Activated CD8-positive, alpha-beta memory T cell treated with anti-CD3 and anti-CD28 coated beads, Interleukin-2, amount 50 U/mL, for 1 hour (primary cell): Measurements from ENCODE around the gene MYCBPAP.

ENCODE experiments used
- DNase-seq: peaks from one replicate; pipeline ENCODE4 v3.0.0-alpha.2; 2020; ENCODE audit errors: extremely low read depth

MYCBPAP gene

DNA sequence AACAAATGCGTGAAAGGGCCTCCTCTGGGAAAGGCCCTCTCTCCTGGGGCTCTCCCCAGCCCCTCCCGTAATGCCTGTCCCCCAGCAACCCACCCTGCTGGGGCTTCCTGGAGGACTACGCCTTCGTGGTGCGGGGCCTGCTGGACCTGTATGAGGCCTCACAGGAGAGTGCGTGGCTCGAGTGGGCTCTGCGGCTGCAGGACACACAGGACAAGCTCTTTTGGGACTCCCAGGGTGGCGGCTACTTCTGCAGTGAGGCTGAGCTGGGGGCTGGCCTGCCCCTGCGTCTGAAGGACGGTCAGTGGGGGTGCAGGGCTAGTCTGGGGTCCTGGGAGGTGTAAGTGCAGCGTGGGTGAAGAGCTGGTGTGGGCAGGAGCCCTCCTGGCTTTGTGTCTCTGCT, 43.6 kb downstream of the MYCBPAP start:
- DNase-seq, result no peak

DNA sequence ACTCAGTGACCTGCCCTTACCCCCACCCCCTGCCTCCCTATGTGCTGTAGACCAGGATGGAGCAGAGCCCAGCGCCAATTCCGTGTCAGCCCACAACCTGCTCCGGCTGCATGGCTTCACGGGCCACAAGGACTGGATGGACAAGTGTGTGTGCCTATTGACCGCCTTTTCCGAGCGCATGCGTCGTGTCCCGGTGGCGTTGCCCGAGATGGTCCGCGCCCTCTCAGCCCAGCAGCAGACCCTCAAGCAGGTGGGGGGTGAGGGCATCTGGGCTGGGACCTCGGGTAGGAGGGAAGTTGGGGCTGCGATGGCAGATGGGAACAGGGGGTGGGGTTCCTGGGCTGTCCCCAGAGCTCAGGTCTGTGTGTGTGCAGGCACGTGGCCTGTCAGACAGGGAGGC, 46.0 kb downstream of the MYCBPAP start:
- DNase-seq, result no peak

DNA sequence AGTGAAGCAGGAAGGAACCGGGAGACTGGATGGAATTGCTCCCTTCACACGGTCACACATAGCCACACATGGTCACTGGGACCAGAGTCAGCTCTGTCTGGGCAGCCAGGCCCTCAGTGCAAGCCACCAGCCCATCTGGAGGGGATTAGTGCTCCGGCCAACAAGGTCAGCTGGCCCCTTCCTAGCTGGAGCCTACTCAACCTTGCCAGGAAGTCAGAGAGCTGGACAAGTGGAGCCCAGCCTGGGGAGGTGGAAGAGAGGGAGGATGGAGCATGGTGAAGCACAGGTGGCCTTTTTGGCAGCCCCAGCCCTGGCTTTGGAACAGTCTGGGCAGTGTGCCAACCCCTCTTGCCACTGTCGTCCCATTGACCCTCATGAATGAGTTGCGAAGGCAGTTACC, 48.6 kb downstream of the MYCBPAP start:
- DNase-seq, result no peak

DNA sequence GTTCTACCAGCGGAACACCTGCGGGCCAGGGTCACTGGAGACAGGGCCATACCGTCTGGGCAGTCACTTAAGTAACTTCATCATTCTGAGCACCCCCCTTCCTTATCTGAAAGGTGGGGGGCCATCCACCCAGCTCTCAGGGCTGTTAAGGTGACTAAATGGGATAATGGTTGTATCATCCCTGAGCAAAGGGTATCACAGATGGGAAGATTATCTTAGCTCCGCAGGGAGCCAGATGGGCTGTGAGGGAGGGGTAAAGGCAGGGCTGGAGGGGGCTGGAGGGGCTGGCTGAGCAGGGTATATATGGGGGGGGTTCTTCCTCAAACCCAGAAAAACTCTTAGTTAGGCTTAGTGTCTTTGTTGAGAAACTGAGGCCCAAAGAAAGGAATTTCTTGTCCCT, 49.4 kb downstream of the MYCBPAP start:
- DNase-seq, result no peak

DNA sequence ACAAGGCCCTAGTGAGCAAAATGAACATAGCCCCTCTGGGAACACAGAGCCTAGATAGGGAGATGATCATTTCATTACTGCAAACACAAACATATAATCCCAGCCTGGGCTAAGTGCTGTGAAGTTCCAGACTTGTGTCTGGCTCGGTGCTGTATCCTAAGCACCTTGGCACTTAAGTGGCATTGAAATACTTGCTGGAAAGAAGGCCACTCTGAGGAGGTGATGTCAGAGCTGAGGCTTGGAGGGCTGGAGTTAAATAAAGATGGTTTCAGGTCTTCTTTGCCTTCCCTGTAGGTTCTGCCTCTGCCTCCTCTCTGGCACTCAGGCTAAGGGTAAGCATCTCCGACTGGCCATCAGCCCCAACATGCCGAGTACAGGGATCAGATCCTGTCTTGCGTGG, 49.9 kb downstream of the MYCBPAP start:
- no peak for DNase-seq

DNA sequence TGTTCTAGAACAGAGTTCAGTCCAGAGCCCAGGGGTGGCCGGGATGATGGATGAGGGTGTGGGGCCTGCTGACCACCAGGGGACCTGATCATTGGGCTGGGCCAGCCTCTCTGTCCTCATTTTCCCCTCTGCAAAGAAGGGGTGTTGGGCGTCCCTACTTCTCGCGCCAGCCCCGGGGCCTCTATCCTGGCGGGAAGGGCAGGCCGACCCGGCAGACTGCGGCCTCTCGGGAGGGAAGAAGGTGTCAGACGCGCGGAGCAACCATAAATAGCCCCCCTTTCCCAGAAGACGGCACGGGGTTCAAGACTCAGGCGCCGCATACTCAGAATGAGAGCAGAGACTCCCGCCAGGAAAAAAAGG, 50.3 kb downstream of the MYCBPAP start:
- DNase-seq, result no peak

DNA sequence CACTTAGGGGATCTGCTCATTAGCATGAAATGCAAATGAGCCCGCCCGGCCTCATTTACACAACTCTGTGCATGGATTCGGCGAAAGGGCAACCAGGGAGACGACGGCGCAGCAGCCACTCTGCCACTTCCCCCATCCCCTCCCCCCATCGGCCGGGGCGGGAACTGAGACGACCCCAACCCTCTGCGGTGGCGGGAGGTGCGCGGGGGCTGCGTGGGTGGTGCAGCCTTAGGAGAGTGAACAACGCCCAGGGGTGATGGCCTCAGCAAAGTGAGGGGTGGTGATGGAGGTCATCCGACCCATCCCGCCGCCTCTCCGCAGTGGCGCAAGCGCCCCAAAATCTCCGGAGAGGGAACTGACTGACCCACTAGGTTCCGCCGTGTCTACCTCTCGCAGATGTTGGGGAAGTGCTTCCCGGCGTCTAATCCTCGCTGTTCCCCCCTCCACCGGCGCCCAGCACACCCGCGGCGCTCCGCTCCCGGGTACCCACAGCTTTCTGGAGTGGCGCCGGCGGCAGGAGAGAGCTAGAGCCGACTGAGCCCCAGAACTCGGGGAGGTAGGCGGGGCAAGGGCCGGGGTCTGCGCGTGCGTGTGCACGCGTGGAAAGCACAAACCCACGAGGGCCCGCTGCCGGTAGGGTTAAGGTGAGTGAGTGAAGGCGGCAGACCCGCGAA, 50.8 kb downstream of the MYCBPAP start:
- DNase-seq, result no peak

DNA sequence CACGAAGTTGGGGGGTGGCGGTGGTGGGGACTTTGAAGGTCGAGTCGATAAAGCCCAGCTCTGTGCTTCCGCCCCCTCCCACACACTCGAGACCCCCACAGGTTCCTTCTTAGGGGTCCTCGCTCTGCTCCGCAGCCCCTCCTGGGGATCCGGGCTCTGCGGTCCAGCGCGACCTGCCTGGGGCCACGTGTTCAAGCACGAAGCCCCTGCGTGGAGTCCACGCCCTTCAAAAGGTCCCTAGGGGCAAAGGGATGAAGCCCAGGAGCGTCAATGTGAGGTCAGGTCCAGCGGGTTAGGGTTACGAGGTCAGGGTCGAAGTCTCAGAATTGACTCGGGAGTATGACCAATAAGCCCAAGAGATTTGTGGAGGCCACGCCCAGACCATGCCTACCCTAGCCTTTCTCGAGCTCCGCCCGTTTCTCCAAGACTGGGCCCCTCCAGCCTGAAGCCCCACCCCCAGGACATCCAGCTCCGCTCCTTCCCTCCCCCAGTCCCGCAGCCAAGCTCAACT, 51.5 kb downstream of the MYCBPAP start:
- no peak for DNase-seq

DNA sequence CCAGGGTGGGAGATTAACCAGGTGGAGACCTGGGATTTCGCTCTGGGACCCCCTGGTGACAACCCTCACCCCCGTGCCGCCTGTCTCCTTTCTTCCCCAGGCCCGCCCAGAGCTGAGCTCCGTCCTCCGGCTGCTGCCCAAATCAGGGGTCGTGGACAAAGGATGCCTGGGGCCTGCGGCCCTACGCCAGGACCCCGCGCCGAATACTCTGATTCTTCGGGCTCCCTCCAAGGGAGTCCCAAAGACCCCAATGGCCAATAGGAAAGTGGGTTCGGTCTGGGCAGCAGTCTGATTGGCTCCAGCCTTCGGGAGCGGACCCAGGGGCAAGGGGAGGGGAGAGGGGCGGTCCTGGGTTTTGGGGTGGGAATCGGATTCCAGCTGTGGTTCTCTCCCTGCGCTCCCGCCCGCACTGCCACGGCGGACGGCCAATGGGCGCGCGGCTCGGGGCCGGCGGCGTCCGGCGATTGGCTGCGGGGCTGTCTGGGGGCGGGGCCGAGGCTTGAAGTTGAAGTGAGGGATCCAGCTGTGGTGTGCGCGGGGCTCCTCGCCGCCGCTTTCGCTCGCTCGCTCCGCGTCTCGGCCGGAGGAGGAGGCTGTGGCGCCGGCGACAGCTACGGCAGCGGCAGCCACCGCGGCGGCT, 52.1 kb downstream of the MYCBPAP start, which contains the start of gene CACNA1G:
Gene CACNA1G (plus strand): TSS at position 531 of the 640 bp plus-strand sequence. CDS start 745 bp downstream, outside the sequence.
- DNase-seq, result peak; percentile 49

DNA sequence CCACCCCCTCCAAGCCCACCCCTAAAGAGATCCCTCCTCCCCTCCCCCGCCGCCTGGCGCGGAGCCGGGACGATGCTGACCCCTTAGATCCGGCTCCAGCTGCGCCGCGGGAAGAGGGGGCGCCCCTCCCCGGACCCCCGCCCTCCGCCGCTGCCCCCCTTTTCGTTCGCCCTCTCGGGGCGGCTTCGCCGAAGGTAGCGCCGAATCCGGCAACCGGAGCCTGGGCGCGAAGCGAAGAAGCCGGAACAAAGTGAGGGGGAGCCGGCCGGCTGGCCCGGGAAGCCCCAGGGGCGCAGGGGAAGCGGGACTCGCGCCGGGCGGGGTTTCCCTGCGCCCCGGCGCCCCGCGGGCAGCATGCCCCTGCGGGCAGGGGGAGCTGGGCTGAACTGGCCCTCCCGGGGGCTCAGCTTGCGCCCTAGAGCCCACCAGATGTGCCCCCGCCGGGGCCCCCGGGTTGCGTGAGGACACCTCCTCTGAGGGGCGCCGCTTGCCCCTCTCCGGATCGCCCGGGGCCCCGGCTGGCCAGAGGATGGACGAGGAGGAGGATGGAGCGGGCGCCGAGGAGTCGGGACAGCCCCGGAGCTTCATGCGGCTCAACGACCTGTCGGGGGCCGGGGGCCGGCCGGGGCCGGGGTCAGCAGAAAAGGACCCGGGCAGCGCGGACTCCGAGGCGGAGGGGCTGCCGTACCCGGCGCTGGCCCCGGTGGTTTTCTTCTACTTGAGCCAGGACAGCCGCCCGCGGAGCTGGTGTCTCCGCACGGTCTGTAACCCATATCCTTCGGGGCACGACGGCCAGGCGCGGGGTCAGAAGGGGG, 52.9 kb downstream of the MYCBPAP start:
- DNase-seq, result no peak

DNA sequence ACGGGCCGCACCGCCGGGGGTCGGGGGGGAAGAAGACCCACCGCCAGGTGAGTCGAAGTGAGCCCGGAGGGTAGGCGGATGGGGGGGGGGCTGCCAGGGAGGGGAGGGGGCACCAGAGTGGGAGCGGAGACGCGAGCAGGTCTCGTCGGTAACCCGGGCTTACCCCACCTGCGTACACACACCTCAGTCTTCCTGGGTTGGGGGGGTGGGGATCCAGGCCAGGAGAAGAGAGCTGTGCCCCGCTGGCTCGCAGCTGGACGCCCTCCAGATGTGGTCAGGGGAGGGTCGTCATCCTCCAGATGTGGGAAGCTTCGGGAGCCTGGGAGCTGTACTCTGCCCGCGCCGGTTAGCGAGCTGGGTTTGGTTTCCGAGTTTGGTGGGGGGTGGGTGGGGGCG, 53.5 kb downstream of the MYCBPAP start:
- no peak for DNase-seq

DNA sequence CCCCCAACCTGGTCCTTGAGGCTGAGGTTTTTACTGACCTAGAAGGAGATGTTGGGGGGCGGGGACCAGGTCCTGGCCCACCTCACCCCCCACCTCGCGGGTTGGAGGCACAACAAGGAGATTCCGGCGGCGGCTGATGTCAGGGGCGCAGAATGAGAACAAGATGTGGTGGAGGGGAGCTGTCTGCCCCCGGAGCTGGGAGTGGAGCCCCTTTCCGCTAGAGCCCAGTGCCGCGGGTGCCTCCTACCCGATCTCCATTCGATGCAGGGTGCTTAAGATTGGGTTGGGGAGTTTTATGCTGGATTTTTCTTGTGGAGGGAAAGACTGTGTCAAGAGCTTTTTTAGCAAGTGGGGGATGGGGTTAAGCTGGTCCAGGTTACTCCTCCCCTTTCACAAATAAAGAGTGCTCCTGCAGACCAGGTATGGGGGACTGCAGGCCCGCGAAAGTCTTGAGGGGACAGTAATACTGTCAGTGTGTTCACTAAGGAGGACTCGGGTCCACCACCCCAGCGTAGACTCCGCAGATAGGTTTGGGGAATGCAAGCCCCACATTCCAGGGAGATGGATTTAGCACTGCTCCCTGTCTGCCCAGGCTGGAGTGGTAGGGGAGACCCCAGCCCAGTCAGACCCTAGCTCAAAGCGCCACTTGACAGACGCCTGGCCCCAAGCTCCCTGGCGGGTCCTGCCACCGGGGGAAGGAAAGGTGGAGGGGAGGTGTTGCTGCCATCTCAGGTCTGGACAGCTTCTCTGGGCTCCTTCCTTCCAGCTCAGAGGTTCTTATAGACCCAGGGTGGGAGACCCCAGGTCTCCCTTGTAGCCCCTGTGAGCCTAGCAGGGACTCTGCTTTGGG, 54.2 kb downstream of the MYCBPAP start:
- DNase-seq, result no peak

DNA sequence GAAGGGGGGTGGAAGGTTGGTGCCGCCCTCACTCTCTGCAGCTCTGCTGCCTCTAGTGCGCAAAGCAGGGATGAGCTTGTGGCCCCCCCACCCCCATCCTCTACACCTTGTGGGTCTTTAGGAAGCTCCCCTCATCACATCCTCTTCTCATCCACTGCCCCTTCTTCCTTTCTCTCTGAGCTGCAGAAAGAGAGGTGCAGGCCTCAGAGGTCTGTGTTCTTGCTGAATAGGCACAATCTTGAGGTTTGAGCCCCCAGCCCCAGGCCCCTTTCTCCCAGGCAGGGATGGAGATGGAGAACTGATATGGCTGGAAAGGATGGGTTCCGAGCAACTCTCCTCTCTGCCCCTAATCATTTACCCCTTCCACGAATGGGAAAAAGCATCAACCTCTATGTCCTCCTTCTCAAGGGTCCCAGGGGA, 54.9 kb downstream of the MYCBPAP start:
- DNase-seq, result no peak

DNA sequence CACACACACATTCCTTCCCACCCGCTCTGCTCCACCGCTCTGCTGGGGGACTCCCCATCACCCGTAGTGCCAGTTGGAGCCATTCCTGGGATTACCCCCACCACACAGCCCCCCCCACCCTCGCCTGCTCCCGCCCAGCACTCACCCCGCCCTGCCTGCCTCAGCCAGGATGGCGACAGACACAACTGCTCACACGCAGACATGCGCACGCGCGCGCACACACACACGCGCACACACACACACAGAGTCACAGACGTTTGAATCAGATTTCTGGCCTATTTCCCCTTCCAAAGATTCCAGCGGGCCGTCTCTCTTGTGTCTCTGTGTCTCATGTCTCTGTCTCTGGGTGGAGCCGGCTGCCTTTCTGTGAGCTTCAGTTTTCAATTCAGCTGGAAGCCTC, 56.7 kb downstream of the MYCBPAP start:
- DNase-seq, result no peak

DNA sequence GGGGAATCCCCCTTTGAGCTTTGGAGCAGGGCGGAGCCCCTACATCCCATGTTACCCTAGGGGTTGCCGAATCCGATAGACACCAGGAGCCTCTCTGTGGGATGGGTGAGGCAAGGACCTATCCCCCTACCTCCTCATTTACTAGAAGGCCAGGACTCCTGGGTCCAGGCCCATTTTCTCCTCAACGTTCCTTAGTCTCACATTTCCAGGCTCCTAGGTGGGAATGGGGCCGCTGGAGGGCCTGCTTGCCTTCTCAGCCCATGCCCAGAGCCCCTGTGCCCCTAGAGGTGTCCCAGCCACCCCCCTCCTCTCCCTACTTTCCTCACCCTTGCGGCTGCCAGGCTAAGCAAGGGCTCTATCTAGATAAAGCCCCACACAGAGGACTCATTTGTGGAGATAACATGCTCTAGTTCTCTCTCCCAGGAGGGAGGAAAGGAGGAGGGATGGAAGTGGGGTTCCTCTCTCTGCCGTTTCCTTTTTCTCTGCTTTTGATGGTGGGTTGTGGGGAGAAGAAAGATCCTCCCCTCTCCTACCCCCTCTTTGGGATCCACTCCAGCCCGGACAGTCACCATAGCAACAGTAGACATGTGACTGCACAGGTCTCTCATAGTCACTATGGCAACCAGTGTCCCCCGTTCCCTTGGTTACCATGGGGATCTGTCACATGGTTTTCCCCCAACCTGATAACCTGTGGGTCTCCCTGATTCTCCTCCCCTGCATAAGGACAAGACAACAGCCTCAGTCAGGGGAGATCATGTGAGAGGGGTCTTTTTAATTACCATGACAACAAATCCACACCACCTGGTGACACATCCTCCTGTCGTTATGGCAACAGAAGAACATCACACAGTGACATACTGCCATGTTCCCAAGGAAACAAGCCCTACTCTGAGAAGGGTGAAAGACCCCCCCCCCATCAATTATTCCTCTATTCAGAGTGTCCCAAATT, 57.4 kb downstream of the MYCBPAP start:
- no peak for DNase-seq

DNA sequence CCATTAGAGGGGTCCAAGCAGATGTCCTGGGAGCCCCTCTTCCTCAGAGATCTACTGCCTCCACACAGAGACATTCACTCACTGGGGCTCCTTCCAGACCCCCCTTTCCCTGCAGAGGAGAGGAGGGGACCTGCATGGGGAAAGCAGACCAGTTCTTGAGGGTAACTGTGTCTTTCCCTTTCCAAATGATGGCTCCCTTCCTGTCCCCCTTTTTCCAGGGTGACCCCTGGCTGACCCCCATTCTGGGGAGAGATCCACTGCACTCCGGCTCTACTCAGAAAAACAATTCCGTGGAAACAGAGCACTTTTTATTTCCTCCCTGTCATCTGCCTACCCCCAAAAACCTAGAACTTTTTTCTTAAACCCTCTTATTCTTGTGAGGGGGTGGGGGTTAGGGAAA, 58.6 kb downstream of the MYCBPAP start:
- no peak for DNase-seq

DNA sequence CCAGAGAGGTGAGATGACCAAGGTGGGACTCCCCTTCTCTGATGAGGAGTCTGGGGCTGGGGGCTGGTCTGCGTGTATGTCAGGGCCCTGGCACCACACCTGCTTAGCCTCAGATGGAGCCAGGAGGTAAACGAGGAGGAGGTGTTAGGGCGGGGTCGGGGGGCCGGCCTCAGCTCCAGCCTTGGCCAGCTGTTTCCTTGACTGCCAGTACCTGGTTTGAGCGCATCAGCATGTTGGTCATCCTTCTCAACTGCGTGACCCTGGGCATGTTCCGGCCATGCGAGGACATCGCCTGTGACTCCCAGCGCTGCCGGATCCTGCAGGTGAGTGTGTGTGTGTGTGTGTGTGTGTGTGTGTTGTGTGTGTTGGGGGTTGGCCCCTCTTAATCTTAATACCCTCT, 60.4 kb downstream of the MYCBPAP start:
- no peak for DNase-seq

DNA sequence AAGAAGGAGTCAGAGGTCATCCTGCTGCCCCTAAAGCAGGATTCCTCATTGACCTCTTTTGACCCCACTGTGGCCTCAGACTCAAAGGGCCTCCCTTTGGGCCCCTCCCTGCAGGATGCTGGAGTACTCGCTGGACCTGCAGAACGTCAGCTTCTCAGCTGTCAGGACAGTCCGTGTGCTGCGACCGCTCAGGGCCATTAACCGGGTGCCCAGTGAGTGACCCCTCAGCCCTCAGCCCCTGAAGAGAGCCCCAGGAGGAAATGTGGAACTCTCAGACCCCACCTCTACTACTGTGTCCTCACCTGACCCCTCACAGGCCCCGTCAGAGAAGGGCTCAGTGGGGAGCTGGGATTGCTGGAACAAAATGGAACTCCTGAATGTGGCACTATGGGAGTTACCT, 61.4 kb downstream of the MYCBPAP start:
- DNase-seq, result no peak

DNA sequence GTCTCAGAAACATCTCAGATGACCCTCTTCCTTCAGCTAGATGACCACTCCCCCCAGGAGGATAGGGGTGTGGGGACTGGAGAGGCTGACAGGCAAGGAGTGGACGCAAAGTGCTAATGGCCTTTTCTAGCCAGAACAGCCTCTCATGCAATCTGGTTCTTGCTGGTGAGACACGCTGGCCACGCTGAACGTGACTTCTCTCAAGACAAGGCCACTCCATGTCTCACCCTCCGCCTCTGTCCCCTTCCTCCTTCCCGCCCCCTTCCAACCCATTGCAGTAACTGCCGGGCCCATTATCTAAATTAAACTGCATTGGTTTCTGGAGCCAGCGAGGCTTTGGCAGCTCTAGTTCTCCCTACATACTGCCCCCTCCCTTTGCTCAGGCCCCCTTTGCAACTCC, 61.8 kb downstream of the MYCBPAP start:
- DNase-seq, result no peak

DNA sequence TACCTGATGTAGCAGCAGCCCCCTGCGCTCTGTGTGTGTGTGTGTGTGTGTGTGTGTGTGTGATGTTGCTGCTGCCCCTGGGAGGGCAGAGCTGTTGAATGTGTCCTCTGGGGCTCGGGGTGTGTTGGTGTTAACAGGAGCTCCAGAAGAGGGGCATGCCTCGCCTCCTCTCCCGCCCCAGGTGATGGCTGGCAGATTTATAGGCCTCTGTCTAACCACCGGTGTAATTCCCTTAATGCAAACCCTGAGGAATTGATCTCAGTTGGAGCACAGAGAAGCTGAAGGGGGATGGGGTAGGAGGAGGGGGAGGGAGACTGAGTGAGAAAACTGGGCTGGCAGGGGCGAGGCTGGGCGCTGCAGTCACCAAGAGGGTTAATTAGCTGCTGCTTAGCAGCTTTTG, 62.3 kb downstream of the MYCBPAP start:
- no peak for DNase-seq

DNA sequence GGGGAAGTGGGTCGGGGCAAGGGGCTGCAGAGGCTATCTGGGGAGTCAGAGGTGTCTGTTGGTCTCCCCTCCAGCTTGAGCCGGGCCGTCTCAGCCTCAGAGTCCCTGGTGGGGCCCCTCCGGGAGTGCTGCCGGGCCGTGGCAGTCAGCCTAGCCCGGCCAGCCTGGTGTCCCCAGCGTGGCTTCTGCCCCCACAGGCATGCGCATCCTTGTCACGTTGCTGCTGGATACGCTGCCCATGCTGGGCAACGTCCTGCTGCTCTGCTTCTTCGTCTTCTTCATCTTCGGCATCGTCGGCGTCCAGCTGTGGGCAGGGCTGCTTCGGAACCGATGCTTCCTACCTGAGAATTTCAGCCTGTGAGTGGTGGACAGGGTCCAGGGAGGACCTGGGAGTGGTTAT, 63.4 kb downstream of the MYCBPAP start:
- no peak for DNase-seq
